ENCODE data around the gene RIPPLY1.

The RIPPLY1 gene

GRCh38 chrX:106903291-106903824 lies at the start of gene RIPPLY1:
TSS of gene RIPPLY1 (minus strand) at chrX:106903341. CDS start at chrX:106903287, 54 bp downstream.
- DNase-seq, result no peak

DNA sequence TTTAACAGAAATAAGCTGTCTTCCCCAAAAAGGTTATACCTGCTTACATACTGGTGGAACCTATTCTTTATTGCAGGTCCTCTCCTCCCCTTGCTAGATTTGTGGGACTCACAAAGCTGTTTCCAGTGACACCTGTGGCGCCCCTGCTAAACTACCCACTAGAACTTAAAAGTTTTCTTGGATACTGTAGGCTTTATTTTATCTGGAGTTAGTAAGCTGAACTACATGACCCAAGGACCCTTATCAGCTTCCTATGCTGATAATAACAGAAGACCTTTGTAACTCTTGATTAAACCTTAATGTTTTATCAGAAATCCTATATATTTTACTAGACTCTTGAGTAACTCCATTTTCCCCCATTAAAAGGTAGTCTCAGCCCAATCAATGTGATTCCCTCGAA lies 49.4 kb upstream of the RIPPLY1 start:
- DNase-seq, result no peak

- no peak for DNase-seq
Measured at GRCh38 chrX:106952089-106952488, 48.9 kb upstream of the RIPPLY1 start.

DNA sequence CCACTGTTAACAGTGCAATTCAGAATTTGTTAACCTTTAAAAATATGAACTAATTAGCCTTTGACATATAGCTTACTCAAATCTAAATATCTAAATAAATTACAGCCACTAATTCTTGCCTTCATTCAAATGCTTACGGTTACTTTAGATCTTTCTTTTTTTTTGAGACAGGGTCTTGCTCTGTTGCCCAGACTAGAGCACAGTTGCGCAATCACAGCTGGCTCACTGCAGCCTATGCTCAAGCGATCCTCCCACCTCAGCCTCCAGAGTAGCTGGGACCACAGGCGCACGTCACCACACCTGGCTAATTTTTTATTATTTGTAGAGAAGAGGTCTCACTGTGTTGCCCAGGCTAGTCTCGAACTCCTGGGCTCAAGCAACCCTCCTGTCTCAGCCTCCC lies 48.1 kb upstream of the RIPPLY1 start:
- no peak for DNase-seq

- DNase-seq, result no peak
Measured at GRCh38 chrX:106950381-106950780, 47.2 kb upstream of the RIPPLY1 start.

DNA sequence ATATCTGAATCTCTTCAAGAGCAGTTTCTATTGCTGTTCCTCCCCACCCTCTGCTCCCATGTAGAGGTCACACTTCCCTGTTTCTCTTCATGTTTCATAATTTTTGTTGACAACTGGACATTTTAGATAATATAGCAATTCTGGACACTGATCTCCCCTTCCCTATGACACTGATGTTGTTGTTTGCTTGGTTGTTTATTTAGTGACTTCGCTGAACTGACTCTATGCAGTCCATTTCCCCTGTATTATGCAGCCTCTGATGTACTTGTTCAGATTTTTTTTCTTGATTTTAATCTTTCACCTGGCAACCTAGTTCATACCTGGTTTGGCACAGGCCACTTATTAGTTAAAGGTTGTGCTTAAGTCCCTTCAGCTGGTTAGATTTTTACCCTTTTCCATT lies 46.2 kb upstream of the RIPPLY1 start:
- no peak for DNase-seq

- no peak for DNase-seq
Measured at GRCh38 chrX:106948641-106949040, 45.5 kb upstream of the RIPPLY1 start.

- no peak for DNase-seq
Measured at GRCh38 chrX:106946464-106946863, 43.3 kb upstream of the RIPPLY1 start.

DNA sequence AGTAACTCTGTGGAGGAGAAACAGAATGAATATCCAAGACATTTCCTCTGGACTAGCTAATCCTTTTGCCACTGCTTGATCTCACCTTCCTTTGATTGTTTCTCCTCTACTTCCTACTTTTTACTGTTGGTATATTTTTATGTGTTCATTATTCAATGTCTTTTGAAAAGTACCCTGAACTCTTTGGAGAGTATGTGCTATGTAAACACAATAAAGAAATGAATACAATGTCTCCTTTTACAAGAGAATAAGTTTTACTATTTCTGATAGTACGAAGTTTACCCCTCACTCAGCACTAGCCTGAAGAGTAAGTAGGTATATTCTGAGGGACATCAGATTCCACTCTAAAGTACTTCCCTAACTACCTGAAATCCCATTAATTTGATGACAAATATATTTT lies 36.9 kb upstream of the RIPPLY1 start:
- DNase-seq, result no peak

DNA sequence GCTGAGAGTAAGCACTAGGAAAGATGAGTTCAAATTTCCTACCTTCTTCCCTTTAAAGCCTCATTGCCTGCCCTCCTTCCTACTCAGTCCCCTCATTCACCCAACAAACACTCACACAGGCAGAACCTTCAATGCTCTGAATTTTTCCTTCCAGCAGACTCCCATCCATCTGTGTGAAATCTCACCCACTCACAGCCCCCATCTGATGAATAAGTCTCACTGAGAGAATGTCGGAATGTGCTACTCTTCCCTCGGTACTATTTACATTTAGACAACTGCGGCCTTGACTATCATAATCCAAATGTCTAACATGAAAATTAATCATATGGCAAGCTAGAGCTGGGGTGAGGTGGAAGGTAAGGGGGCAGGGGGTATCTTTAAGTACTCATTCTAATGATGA lies 36.4 kb upstream of the RIPPLY1 start:
- DNase-seq, result no peak

- no peak for DNase-seq
Measured at GRCh38 chrX:106936246-106936645, 33.1 kb upstream of the RIPPLY1 start.

DNA sequence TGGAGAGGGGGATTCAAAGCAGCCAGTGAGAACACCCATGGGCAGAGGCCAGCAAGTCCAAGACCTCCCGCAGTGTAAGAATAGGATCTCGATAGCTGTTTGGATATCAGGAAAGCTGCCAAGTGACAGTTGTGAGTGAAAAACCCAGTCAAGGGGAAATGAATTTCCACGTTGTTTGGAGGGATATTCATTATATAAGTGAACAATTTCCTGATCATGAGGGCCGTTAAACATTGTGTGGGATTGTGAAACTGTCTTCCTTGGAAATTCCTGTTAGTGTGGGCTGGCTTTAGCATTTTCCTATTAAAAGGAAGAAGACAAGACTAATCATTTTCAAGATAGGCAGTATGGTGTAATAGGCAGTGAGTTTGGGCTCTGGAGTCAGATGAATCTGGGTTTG lies 32.0 kb upstream of the RIPPLY1 start:
- DNase-seq, result no peak

DNA sequence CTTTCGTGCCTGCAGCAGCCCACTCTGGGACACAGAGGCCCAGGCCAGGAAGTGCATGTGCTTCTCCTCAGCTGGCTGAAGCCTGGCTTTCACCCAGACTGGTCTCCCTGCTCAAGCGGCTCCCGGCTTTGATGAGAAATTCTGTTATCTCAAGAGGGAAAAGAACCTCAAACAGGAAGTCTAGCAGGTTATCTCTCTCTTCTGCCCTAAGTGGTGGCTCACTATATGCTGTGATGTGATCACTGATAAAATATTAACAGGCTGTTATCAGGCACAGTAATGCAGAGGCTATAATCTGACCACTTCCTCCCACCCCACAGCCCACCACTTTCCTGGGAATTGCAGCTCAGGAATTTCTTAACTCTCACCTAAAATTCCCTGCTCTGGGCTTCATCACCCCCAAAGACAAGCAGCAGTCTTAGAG lies 30.4 kb upstream of the RIPPLY1 start:
- DNase-seq, result no peak

DNA sequence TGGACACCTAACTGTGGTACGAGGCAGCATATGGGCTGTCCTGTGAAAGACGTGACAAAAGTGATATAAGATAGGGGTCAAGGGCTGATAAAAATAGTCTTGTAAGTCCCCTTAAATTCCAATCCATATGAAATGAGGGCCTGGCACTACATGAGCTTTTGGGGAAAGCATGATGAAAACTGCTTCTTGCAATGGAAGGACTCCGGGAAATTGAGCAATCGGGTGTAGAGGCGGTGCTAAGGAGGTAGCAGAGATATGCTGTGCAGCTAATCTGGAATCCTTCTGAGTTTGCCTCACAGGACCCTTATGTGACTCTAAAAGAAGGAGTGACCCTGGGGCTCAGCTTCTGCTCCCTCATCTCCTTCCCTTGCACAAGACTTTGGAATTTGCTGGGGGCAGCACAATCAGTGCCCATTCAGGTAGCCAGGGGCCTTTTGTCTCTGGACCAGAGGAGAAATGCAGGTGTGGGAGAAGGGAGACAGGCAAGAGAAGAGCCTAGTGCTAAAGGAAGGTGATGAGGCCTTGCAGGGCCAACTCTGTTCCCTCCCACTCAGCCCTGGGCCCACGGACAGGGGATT lies 29.9 kb upstream of the RIPPLY1 start:
- no peak for DNase-seq

DNA sequence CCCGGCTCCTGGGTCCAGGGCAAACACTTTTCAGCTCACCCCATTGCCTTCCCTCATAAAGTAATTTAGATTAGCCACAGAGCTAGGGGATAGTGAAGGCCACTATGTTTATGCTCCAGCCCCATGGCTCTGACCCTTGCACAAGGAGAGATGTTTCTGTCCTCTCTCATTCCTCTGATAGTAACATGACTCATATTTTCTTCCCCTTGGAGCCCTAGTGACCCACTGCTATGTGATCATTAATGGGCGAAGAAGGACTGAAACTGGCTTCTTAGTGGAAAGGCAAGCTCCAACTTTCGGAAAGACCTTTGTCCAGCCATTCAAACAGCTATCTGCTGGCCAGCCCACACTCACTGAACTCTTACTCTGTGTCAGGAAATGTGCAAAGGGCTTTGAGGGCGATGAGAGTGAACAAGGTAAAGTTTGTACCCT lies 29.4 kb upstream of the RIPPLY1 start:
- DNase-seq, result no peak

GRCh38 chrX:106931831-106932491 lies 28.8 kb upstream of the RIPPLY1 start:
- DNase-seq, result no peak

DNA sequence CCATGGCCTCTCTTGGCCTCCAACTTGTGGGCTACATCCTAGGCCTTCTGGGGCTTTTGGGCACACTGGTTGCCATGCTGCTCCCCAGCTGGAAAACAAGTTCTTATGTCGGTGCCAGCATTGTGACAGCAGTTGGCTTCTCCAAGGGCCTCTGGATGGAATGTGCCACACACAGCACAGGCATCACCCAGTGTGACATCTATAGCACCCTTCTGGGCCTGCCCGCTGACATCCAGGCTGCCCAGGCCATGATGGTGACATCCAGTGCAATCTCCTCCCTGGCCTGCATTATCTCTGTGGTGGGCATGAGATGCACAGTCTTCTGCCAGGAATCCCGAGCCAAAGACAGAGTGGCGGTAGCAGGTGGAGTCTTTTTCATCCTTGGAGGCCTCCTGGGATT lies 25.1 kb upstream of the RIPPLY1 start:
- no peak for DNase-seq

DNA sequence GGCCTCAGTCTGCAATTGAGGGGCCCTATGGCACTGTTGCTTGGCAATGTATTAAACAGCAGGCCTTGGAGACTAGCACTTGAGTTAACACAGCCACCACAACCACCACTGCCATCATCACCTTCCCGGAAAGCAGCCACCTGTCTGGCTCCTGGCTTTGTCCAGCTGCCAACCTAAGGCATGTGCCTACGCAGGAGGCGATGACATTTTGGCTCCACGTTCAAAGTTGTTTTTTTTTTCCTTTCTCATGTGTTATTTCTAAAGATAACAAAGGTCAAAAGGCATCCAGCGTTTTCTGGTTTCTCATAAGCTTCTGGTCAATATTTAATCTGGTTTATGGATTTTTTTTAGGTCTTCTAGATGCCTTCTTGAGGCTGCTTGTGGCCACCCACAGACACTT lies 24.6 kb upstream of the RIPPLY1 start:
- no peak for DNase-seq

GRCh38 chrX:106927023-106927422 lies 23.9 kb upstream of the RIPPLY1 start:
- DNase-seq, result no peak

DNA sequence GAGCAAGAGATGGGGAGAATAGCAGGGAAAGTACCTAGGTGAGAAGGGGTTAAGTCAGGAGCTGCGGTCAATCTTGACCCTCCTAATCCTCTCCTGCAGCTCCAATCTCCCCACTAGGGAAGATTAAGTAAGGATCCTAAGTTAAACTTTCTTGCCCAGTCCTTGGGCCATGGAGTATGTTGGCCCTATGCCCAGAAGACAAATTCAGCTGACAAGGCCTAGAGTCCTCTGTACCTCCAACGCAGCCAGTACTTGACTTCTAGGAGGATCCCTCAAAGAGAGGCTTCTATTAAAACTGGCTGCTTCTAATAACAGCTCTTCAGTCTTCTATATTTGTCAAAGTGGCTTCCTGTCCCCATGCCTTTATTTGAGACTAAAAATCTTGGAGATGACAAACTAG lies 18.5 kb upstream of the RIPPLY1 start:
- no peak for DNase-seq

DNA sequence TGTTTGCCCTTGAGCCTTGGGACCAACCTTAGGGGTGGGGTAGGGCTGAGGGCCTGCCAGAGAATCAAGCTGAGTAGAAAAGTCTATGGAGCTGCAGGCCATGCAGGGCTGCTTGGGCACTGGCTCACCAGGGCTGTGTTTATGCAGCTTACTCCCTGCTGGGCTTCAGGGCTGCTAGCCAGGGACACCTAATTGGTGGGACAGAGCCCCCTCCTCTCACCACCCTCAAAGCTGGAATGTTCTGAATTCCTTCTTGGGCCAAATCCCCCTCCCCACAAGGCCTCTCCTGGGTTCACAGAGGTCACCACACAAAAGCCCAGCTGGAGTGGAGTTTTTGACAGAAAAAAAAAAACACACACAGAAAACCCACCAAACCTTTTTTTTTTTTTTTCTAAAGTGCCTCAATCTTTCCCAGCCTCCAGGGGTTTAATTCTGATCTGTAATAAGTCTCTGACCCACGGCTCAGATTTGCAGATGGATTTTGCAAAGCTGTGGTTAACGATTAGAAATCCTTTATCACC lies 16.9 kb upstream of the RIPPLY1 start, which contains the start of gene CLDN2:
Gene CLDN2, plus strand, starts transcription at position 471 of the 521 bp plus-strand sequence. CDS start 7,827 bp downstream, outside the sequence.
- no peak for DNase-seq

DNA sequence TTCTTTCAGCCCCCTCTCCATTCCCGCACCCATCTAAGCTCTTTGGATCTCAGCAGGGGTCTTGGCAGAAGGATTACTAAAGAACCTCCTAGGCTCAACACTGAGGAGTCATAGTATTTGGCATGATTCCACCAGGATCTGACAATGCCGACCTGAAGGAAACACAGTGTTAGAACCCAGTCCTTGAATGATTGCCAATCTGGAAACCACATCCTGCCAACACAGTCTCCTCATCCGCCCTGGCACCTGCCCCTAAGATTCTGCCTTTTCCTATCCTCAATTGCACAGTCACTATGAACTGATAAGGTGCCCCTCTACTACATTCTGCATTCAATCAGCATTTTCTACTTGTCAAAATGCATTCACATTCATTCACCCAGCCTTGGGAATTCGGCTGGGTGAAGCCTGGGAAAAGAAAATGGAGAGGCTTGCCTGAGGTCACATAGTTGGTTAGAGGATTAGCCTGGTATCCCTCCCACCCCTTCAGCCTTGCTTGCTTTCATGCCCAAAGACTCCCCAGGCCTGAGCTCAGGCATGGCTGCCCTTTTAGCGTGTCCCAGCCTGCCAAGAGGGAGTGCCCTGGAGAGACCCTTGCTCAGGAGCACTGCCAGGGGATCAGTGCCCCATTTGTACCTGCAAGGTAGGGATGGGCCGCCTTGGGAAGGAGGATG lies 14.8 kb upstream of the RIPPLY1 start:
- no peak for DNase-seq

DNA sequence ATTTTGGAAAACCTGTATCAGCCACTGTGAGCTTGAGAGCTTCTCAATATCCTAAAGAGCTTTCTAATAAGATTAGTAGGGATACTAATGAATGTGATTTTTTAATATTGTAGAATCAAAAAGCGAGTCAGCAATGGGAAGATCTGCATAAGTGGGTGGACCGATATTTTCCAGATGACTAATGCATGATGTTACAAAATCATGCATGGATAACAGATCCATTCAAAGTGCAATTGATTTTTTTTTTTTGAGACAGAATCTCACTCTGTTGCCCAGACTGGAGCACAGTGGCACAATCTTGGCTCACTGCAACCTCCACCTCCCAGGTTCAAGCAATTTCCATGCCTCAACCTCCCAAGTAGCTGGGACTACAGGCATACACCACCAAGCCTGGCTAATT lies 9.7 kb upstream of the RIPPLY1 start:
- no peak for DNase-seq

Measured in C1 segment of cervical spinal cord (tissue), 14 donors.